Embryonic facial prominence (tissue), 1 donor: ENCODE results near the gene TBC1D22A.

Experiments used
- DNase-seq: peaks from one replicate; pipeline ENCODE4 v3.0.0-alpha.2; 2016; ENCODE audit errors: extremely low spot score

TBC1D22A gene

GRCh38 chr22:46858181-46858771 is 95.8 kb downstream of the TBC1D22A start:
- no peak for DNase-seq

GRCh38 chr22:46860562-46860961 is 98.1 kb downstream of the TBC1D22A start:
- DNase-seq: no peak

GRCh38 chr22:46861468-46862367 is 99.3 kb downstream of the TBC1D22A start:
- DNase-seq: no peak

GRCh38 chr22:46862418-46863324 is 100.2 kb downstream of the TBC1D22A start:
- no peak for DNase-seq

GRCh38 chr22:46863794-46864193 is 101.3 kb downstream of the TBC1D22A start:
- DNase-seq: no peak

GRCh38 chr22:46864314-46865051 is 102.0 kb downstream of the TBC1D22A start:
- no peak for DNase-seq

GRCh38 chr22:46865052-46865434 is 102.6 kb downstream of the TBC1D22A start:
- DNase-seq: no peak

GRCh38 chr22:46865642-46866041 is 103.2 kb downstream of the TBC1D22A start:
- no peak for DNase-seq

GRCh38 chr22:46866591-46866990 is 104.1 kb downstream of the TBC1D22A start:
- no peak for DNase-seq

- DNase-seq: no peak
Observed at GRCh38 chr22:46867106-46867505, 104.7 kb downstream of the TBC1D22A start.

GRCh38 chr22:46869329-46869728 is 106.9 kb downstream of the TBC1D22A start:
- no peak for DNase-seq

GRCh38 chr22:46869831-46870441 is 107.5 kb downstream of the TBC1D22A start:
- no peak for DNase-seq

- DNase-seq: no peak
Observed at GRCh38 chr22:46871826-46872225, 109.4 kb downstream of the TBC1D22A start.

GRCh38 chr22:46875089-46875488 is 112.6 kb downstream of the TBC1D22A start:
- DNase-seq: no peak

GRCh38 chr22:46876357-46876934 is 114.0 kb downstream of the TBC1D22A start:
- no peak for DNase-seq

- no peak for DNase-seq
Observed at GRCh38 chr22:46878191-46878948, 115.9 kb downstream of the TBC1D22A start.

GRCh38 chr22:46879083-46879482 is 116.6 kb downstream of the TBC1D22A start:
- no peak for DNase-seq

GRCh38 chr22:46881373-46882118 is 119.1 kb downstream of the TBC1D22A start:
- DNase-seq: no peak
